IMR-90 (cell line): Measurements from ENCODE around the gene ABHD16A. TPM values are rescaled to one million over a fixed set of nuclear protein-coding genes. Genes with fewer than 3 reads are reported as not detected.

ENCODE experiments used
- ATAC-seq: fragments of 200-7000 bp; cut with Tn5 transposase; 2 replicates; pipeline ENCODE4 v1.9.1; 2020; ENCODE audit warnings: low read depth, mild to moderate bottlenecking, moderate library complexity
- BruUV-seq: library from RNA; stranded (reverse); fragments of 400-500 nt; replicated peaks from 2 replicates; lab custom pipeline; 2021; lab: Mats Ljungman, UMichigan
- CTCF ChIA-PET: fragments of 300-600 bp; formaldehyde crosslinking; extraction: SDS; loops from one replicate; lab custom pipeline; 2021; ENCODE audit warnings: antibody characterized with exemption; lab: Yijun Ruan, JAX
- POLR2A ChIA-PET: fragments of 300-600 bp; sonication (Branson Sonifier 250); formaldehyde crosslinking; loops from one replicate; lab custom pipeline; 2022; ENCODE audit warnings: antibody characterized with exemption; ENCODE audit not compliant: unreplicated experiment; lab: Charles Lee
- DNase-seq: peaks from one replicate; pipeline ENCODE4 v3.0.0; 2013
- H2AFZ ChIP-seq: replicated peaks from 2 replicates; pipeline ENCODE3; 2013; ENCODE audit warnings: low read length, mild to moderate bottlenecking; ENCODE audit not compliant: poor library complexity
- H2AK5ac ChIP-seq: 2 replicates; pipeline ENCODE4 v1.6.1; 2013; ENCODE audit warnings: low read depth, low read length, inconsistent platforms
- H2AK9ac ChIP-seq: replicated peaks from 2 replicates; pipeline ENCODE3; 2013; ENCODE audit warnings: mild to moderate bottlenecking, low read depth, low read length, moderate library complexity; ENCODE audit not compliant: poor library complexity
- H2BK120ac ChIP-seq: 2 replicates; pipeline ENCODE4 v1.6.1; 2013; ENCODE audit warnings: low read depth, low read length, inconsistent platforms
- H2BK15ac ChIP-seq: 3 replicates; pipeline ENCODE4 v1.6.1; 2013; ENCODE audit warnings: low read depth, low read length, inconsistent platforms
- H2BK20ac ChIP-seq: 2 replicates; pipeline ENCODE4 v1.6.1; 2013; ENCODE audit warnings: low read depth, mild to moderate bottlenecking, inconsistent platforms, low read length, moderate library complexity
- H2BK5ac ChIP-seq: 2 replicates; pipeline ENCODE4 v1.6.1; 2013; ENCODE audit warnings: mild to moderate bottlenecking, low read depth, low read length, inconsistent platforms; ENCODE audit not compliant: poor library complexity, severe bottlenecking
- H3K14ac ChIP-seq: replicated peaks from 2 replicates; pipeline ENCODE4 v1.6.1; 2013; ENCODE audit warnings: low read depth, low read length, inconsistent platforms
- H3K18ac ChIP-seq: 2 replicates; pipeline ENCODE4 v1.6.1; 2013; ENCODE audit warnings: low read depth, low read length, control low read depth
- H3K23ac ChIP-seq: 2 replicates; pipeline ENCODE4 v1.6.1; 2013; ENCODE audit warnings: low read depth, low read length, inconsistent platforms
- H3K27ac ChIP-seq: 2 replicates; pipeline ENCODE4 v1.5.1; 2013; ENCODE audit warnings: mild to moderate bottlenecking, control low read depth, low read length; ENCODE audit not compliant: insufficient read depth
- H3K27me3 ChIP-seq: 2 replicates; pipeline ENCODE4 v1.6.1; 2013; ENCODE audit warnings: low read length; ENCODE audit not compliant: control insufficient read depth, insufficient read depth
- H3K36me3 ChIP-seq: 2 replicates; pipeline ENCODE4 v1.6.1; 2013; ENCODE audit warnings: low read length, mixed read lengths; ENCODE audit not compliant: control insufficient read depth, insufficient read depth
- H3K4ac ChIP-seq: 2 replicates; pipeline ENCODE4 v1.6.1; 2013; ENCODE audit warnings: low read depth, low read length, inconsistent platforms
- H3K4me1 ChIP-seq: 2 replicates; pipeline ENCODE4 v1.6.1; 2013; ENCODE audit warnings: low read length, mixed read lengths; ENCODE audit not compliant: control insufficient read depth, insufficient read depth
- H3K4me2 ChIP-seq: 2 replicates; pipeline ENCODE4 v1.6.1; 2013; ENCODE audit warnings: low read depth, mild to moderate bottlenecking, control low read depth, low read length, moderate library complexity
- H3K4me3 ChIP-seq: 2 replicates; pipeline ENCODE4 v1.5.1; 2013; ENCODE audit warnings: low read depth, mild to moderate bottlenecking, control low read depth, low read length, moderate library complexity; ENCODE audit not compliant: insufficient read depth
- H3K56ac ChIP-seq: 2 replicates; pipeline ENCODE4 v1.6.1; 2013; ENCODE audit warnings: low read length, inconsistent platforms; ENCODE audit not compliant: insufficient read depth; ENCODE audit errors: extremely low read depth
- H3K79me1 ChIP-seq, 2 experiments: 2 replicates each; pipeline ENCODE4 v1.6.1; 2013; ENCODE audit warnings: low read length in 2 of 2, inconsistent platforms in 1 of 2, low read depth in 1 of 2
- H3K9ac ChIP-seq: 2 replicates; pipeline ENCODE4 v1.6.1; 2013; ENCODE audit warnings: low read depth, low read length, control low read depth
- H3K9me1 ChIP-seq: 2 replicates; pipeline ENCODE4 v1.6.1; 2013; ENCODE audit warnings: low read length, inconsistent platforms; ENCODE audit not compliant: insufficient read depth
- H3K9me3 ChIP-seq: 2 replicates; pipeline ENCODE4 v1.6.1; 2013; ENCODE audit warnings: low read length; ENCODE audit not compliant: control insufficient read depth, insufficient read depth
- H4K20me1 ChIP-seq: 2 replicates; pipeline ENCODE4 v1.6.1; 2013; ENCODE audit warnings: low read length, inconsistent platforms; ENCODE audit not compliant: insufficient read depth
- H4K5ac ChIP-seq: 2 replicates; pipeline ENCODE4 v1.6.1; 2013; ENCODE audit warnings: mild to moderate bottlenecking, low read depth, low read length, control low read depth
- H4K8ac ChIP-seq, 2 experiments: 2 replicates each; pipeline ENCODE4 v1.6.1; 2013; ENCODE audit warnings: low read depth in 2 of 2, low read length in 2 of 2, control low read depth in 1 of 2, inconsistent platforms in 1 of 2
- H4K91ac ChIP-seq: 2 replicates; pipeline ENCODE4 v1.6.1; 2013; ENCODE audit warnings: low read depth, low read length, inconsistent platforms; ENCODE audit not compliant: insufficient read depth
- BHLHE40 ChIP-seq: fragments of 150-350 bp; IDR thresholded peaks from 2 replicates; pipeline ENCODE4 v1.6.1; 2016; ENCODE audit warnings: mild to moderate bottlenecking, low read depth, low read length
- CEBPB ChIP-seq: IDR thresholded peaks from 2 replicates; pipeline ENCODE4 v1.6.1; 2012; ENCODE audit warnings: low read depth, low read length, improper control_type of control experiment
- CHD1 ChIP-seq: IDR thresholded peaks from 2 replicates; pipeline ENCODE4 v1.6.1; 2012; ENCODE audit warnings: low read depth, low read length, improper control_type of control experiment
- FOS ChIP-seq: fragments of 150-350 bp; IDR thresholded peaks from 2 replicates; pipeline ENCODE4 v1.6.1; 2016; ENCODE audit warnings: low read depth, low read length
- MAFK ChIP-seq: IDR thresholded peaks from 2 replicates; pipeline ENCODE4 v1.6.1; 2012; ENCODE audit warnings: low read depth, low read length, improper control_type of control experiment
- MAZ ChIP-seq: IDR thresholded peaks from 2 replicates; pipeline ENCODE4 v1.6.1; 2012; ENCODE audit warnings: low read depth, mild to moderate bottlenecking, low read length, improper control_type of control experiment, moderate library complexity, borderline replicate concordance
- MXI1 ChIP-seq: IDR thresholded peaks from 2 replicates; pipeline ENCODE4 v1.6.1; 2012; ENCODE audit warnings: low read depth, mild to moderate bottlenecking, low read length, moderate library complexity, borderline replicate concordance
- POLR2A ChIP-seq: IDR thresholded peaks from 2 replicates; pipeline ENCODE4 v1.6.1; 2012; ENCODE audit warnings: mild to moderate bottlenecking, low read depth, low read length
- RAD21 ChIP-seq: IDR thresholded peaks from 2 replicates; pipeline ENCODE4 v1.6.1; 2012; ENCODE audit warnings: low read length, improper control_type of control experiment
- RCOR1 ChIP-seq: IDR thresholded peaks from 2 replicates; pipeline ENCODE4 v1.6.1; 2012; ENCODE audit warnings: mild to moderate bottlenecking, low read length, improper control_type of control experiment; ENCODE audit not compliant: insufficient replicate concordance
- RFX5 ChIP-seq: IDR thresholded peaks from 2 replicates; pipeline ENCODE4 v1.8.0; 2012; ENCODE audit warnings: low read depth, mild to moderate bottlenecking, low read length, moderate library complexity
- WGBS, 2 experiments: methylation state at CpG; one replicate each; pipeline versions ENCODE4 v1.1.5 to v1.1.7; 2013; ENCODE audit warnings: missing lambda C conversion rate in 2 of 2; ENCODE audit not compliant: insufficient read length in 1 of 2; ENCODE audit errors: extremely low coverage in 2 of 2; 5-methylcytosine and 5-hydroxymethylcytosine counted together
- dilution Hi-C: fragments of 300-500 bp; cut with HindIII; formaldehyde crosslinking; loops from one replicate; pipeline ENCODE4 v1.14.3; 2018; ENCODE audit warnings: low sequenced_read_pairs; ENCODE audit not compliant: unreplicated experiment
- in situ Hi-C: fragments of 300-500 bp; cut with MboI; formaldehyde crosslinking; loops from 3 replicates; pipeline ENCODE4 v1.14.3; 2019; ENCODE audit warnings: low sequenced_read_pairs, inconsistent platforms, mixed read lengths
- intact Hi-C: fragments of 100-400 bp; cut with micrococcal nuclease; formaldehyde crosslinking; loops from 2 replicates; pipeline ENCODE4 v1.10.0; 2022
- polyA plus RNA-seq, 3 experiments: library from polyadenylated mRNA; depleted of rRNA; stranded (reverse); fragments of >200 nt; gene quantifications; 2 replicates each; pipeline ENCODE4 v1.2.3, GENCODE V29; 2012; ENCODE audit warnings: low replicate concordance in 1 of 3
- total RNA-seq: library from RNA; depleted of rRNA; stranded (reverse); fragments of >200 nt; gene quantifications from 2 replicates; pipeline ENCODE4 v1.2.3, GENCODE V29; 2012
- TF ChIP-seq, protein P1 (sequence below): fragments of 150-350 bp; IDR thresholded peaks from 2 replicates; pipeline ENCODE4 v1.6.1; 2016; ENCODE audit warnings: low read depth, mild to moderate bottlenecking, low read length, moderate library complexity, borderline replicate concordance
- TF ChIP-seq, protein P2 (sequence below): conservative IDR thresholded peaks from 2 replicates; pipeline ENCODE4 v1.5.1; 2012; ENCODE audit warnings: mild to moderate bottlenecking, low read depth, low read length, improper control_type of control experiment
- TF ChIP-seq, protein P3 (sequence below): fragments of 150-350 bp; IDR thresholded peaks from 2 replicates; pipeline ENCODE4 v1.6.1; 2017; ENCODE audit warnings: mild to moderate bottlenecking, antibody characterized with exemption, low read length, low read depth

ABHD16A gene
- total and polyA plus RNA-seq, 2 of the 4 experiments (the other 2 are of a cell fraction), result 31.5 to 35.1 TPM

DNA sequence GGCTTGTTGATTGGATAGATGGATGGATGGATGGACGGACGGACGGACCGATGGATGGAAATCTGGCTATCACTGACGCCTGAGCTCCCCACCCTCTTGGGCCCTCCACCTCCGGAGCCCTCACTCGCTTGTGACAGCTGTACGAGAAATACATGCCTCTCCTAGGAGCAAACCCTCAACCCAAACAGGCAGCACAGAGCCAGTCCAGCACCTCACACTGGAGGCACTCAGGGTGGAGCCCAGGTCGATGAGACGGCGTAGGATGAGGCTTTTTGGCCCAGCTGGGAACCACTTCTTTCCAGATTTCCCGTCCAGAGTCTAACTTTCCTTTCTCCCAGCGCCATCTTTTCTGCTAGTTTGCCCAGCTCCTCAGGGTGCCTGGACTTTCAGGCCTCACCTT is 19.5 kb downstream of the ABHD16A start:
- Histone ChIP-seq H2BK5ac (no peak overlapping the region), H3K9me1 (0 out of 2 replicates have a peak, but pooled peaks cover 5% of the 10 kb centered on the region), H2AK9ac (peak overlapping the region; percentile 88), H3K18ac (no peak overlapping the region; the same call in 1 of the 2 replicates), H3K14ac (no peak overlapping the region), H3K79me1 (no peaks in the 10 kb centered on the region), H3K23ac (no peak overlapping the region), H2BK120ac (no peak overlapping the region), H3K4me2 (no peak overlapping the region; the same call in 1 of the 2 replicates), H3K4me1 (peaks cover 12% of the 10 kb centered on the region), H3K9me3 (no peaks in the 10 kb centered on the region), H2BK15ac (no peak overlapping the region), H3K4me3 (no peak overlapping the region), H4K8ac (no peak overlapping the region; a peak in 1 of 4 replicates), H3K4ac (no peak overlapping the region), H3K27ac (no peak overlapping the region), H4K20me1 (no peaks in the 10 kb centered on the region), H3K27me3 (no peaks in the 10 kb centered on the region), H2BK20ac (no peak overlapping the region), H3K56ac (no peak overlapping the region), H3K9ac (no peak overlapping the region), H3K36me3 (peaks cover 25% of the 10 kb centered on the region), H2AFZ (peak overlapping the region; percentile 8), H4K91ac (no peak overlapping the region), H2AK5ac (no peak overlapping the region), H4K5ac (no peak overlapping the region)
- TF ChIP-seq RCOR1 (no peak), MXI1 (no peak), CHD1 (no peak), RFX5 (no peak), FOS (no peak), BHLHE40 (no peak), POLR2A (no peak), MAZ (no peak), CEBPB (no peak), MAFK (no peak), RAD21 (no peak)
- TF ChIP-seq, protein P1, sequence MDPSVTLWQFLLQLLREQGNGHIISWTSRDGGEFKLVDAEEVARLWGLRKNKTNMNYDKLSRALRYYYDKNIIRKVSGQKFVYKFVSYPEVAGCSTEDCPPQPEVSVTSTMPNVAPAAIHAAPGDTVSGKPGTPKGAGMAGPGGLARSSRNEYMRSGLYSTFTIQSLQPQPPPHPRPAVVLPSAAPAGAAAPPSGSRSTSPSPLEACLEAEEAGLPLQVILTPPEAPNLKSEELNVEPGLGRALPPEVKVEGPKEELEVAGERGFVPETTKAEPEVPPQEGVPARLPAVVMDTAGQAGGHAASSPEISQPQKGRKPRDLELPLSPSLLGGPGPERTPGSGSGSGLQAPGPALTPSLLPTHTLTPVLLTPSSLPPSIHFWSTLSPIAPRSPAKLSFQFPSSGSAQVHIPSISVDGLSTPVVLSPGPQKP, result no peak
- TF ChIP-seq, protein P2, sequence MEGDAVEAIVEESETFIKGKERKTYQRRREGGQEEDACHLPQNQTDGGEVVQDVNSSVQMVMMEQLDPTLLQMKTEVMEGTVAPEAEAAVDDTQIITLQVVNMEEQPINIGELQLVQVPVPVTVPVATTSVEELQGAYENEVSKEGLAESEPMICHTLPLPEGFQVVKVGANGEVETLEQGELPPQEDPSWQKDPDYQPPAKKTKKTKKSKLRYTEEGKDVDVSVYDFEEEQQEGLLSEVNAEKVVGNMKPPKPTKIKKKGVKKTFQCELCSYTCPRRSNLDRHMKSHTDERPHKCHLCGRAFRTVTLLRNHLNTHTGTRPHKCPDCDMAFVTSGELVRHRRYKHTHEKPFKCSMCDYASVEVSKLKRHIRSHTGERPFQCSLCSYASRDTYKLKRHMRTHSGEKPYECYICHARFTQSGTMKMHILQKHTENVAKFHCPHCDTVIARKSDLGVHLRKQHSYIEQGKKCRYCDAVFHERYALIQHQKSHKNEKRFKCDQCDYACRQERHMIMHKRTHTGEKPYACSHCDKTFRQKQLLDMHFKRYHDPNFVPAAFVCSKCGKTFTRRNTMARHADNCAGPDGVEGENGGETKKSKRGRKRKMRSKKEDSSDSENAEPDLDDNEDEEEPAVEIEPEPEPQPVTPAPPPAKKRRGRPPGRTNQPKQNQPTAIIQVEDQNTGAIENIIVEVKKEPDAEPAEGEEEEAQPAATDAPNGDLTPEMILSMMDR, result no peak
- TF ChIP-seq, protein P3, sequence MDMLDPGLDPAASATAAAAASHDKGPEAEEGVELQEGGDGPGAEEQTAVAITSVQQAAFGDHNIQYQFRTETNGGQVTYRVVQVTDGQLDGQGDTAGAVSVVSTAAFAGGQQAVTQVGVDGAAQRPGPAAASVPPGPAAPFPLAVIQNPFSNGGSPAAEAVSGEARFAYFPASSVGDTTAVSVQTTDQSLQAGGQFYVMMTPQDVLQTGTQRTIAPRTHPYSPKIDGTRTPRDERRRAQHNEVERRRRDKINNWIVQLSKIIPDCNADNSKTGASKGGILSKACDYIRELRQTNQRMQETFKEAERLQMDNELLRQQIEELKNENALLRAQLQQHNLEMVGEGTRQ, result no peak
- no peak for DNase-seq
- intact Hi-C loops (no loop called here), dilution Hi-C loops (no loop called here), in situ Hi-C loops (loop anchor here (10.0 kb wide), 2 partner anchors 151 to 261 kb away; partner anchors contain the start of gene CFB)
- no peak for ATAC-seq
- no TSS peak for BruUV-seq
- 48% methylated on average over 5 of the region's 13 CpGs; no CpG with 5 or more reads in 1 of the 2 experiments for WGBS, 2 experiments
- ChIA-PET CTCF (no interaction called here), POLR2A (no interaction called here)
